Brain microvascular endothelial cell (primary cell): Measurements from ENCODE around the gene SELE.

Experiments used
- DNase-seq: peaks from one replicate; pipeline ENCODE4 v3.0.0-alpha.2; 2020
- H3K27ac ChIP-seq: fragments of 250-450 bp; sonication (Bioruptor Pico); 2 replicates; pipeline ENCODE4 v1.5.1; 2020; ENCODE audit warnings: mild to moderate bottlenecking, moderate library complexity
- H3K27me3 ChIP-seq: fragments of 250-450 bp; sonication (Bioruptor Pico); replicated peaks from 2 replicates; pipeline ENCODE4 v1.5.1; 2020; ENCODE audit warnings: mild to moderate bottlenecking
- H3K36me3 ChIP-seq: fragments of 250-450 bp; sonication (Bioruptor Pico); replicated peaks from 2 replicates; pipeline ENCODE4 v1.5.1; 2020; ENCODE audit warnings: mild to moderate bottlenecking
- H3K4me3 ChIP-seq: 2 replicates; pipeline ENCODE4 v1.5.1; 2011; ENCODE audit warnings: low read depth, mild to moderate bottlenecking, control low read depth, low read length, moderate library complexity
- CTCF ChIP-seq: IDR thresholded peaks from 2 replicates; pipeline ENCODE4 v1.5.1; 2011; ENCODE audit warnings: low read depth, mild to moderate bottlenecking, moderate library complexity, low read length, control low read depth, inconsistent platforms; ENCODE audit errors: missing control alignments
- in situ Hi-C: cut with HindIII; loops from 2 replicates; pipeline ENCODE4 v1.10.0; 2017; ENCODE audit warnings: low sequenced_read_pairs, low pct_ligation_motif_present

The SELE gene

GRCh38 chr1:169679692-169680091 is 54.2 kb downstream of the SELE start:
- peaks cover 4% of the 10 kb centered on the region for H3K27me3 ChIP-seq
- DNase-seq = no peak
- TF ChIP-seq CTCF = no peak
- in situ Hi-C loops = no loop called here
- no peaks in the 10 kb centered on the region for H3K36me3 ChIP-seq
- no peak overlapping the region for H3K27ac ChIP-seq
- H3K4me3 ChIP-seq = no peak overlapping the region

GRCh38 chr1:169676001-169676400 is 57.9 kb downstream of the SELE start:
- Histone ChIP-seq H3K27ac (no peak overlapping the region), H3K4me3 (no peak overlapping the region), H3K36me3 (no peaks in the 10 kb centered on the region), H3K27me3 (peaks cover 3% of the 10 kb centered on the region)
- in situ Hi-C loops = no loop called here
- TF ChIP-seq CTCF = no peak
- peak; percentile 86 for DNase-seq
